Loucy (cell line): Measurements from ENCODE around the gene TELO2.

ENCODE experiments used
- H2AFZ ChIP-seq: fragments of 200-600 bp; sonication (generic); 2 replicates; pipeline ENCODE4 v1.6.0; 2016; ENCODE audit warnings: antibody characterized with exemption, mild to moderate bottlenecking, low read length, moderate library complexity
- H3F3A ChIP-seq: fragments of 200-600 bp; 2 replicates; pipeline ENCODE4 v1.6.0; 2016; ENCODE audit warnings: antibody characterized with exemption, low read depth, mild to moderate bottlenecking
- H3K27me3 ChIP-seq: fragments of 200-600 bp; sonication (generic); 2 replicates; pipeline ENCODE4 v1.6.1; 2014; ENCODE audit warnings: low read length, mild to moderate bottlenecking; ENCODE audit not compliant: insufficient read depth, poor library complexity, severe bottlenecking
- H3K36me3 ChIP-seq: fragments of 200-600 bp; sonication (generic); 2 replicates; pipeline ENCODE4 v1.6.1; 2016; ENCODE audit warnings: low read length; ENCODE audit not compliant: insufficient read depth
- H3K4me1 ChIP-seq: fragments of 200-600 bp; sonication (generic); 2 replicates; pipeline ENCODE4 v1.5.1; 2014; ENCODE audit warnings: low read length, mild to moderate bottlenecking; ENCODE audit not compliant: insufficient read depth, poor library complexity, severe bottlenecking
- H3K4me2 ChIP-seq: fragments of 200-600 bp; sonication (generic); 2 replicates; pipeline ENCODE4 v1.6.0; 2014; ENCODE audit warnings: antibody characterized with exemption, low read length, low read depth, mild to moderate bottlenecking; ENCODE audit not compliant: poor library complexity, severe bottlenecking
- H3K4me3 ChIP-seq: fragments of 200-600 bp; sonication (generic); 2 replicates; pipeline ENCODE4 v1.5.1; 2014; ENCODE audit warnings: low read length, mild to moderate bottlenecking, mixed read lengths; ENCODE audit not compliant: poor library complexity, severe bottlenecking
- H3K79me2 ChIP-seq: fragments of 200-600 bp; sonication (generic); 2 replicates; pipeline ENCODE4 v1.6.1; 2014; ENCODE audit warnings: low read length; ENCODE audit not compliant: insufficient read depth
- H3K9ac ChIP-seq: fragments of 200-600 bp; sonication (generic); 2 replicates; pipeline ENCODE4 v1.6.0; 2014; ENCODE audit warnings: mild to moderate bottlenecking, low read depth, low read length, moderate library complexity; ENCODE audit not compliant: poor library complexity, severe bottlenecking
- H3K9me2 ChIP-seq: fragments of 200-600 bp; sonication (generic); replicated peaks from 2 replicates; pipeline ENCODE4 v1.6.1; 2016; ENCODE audit warnings: low read depth, low read length, mixed read lengths
- H3K9me3 ChIP-seq: fragments of 200-600 bp; sonication (generic); 2 replicates; pipeline ENCODE4 v1.6.1; 2014; ENCODE audit warnings: mild to moderate bottlenecking, antibody characterized with exemption, low read length, low read depth; ENCODE audit not compliant: insufficient read depth
- H4K20me1 ChIP-seq: fragments of 200-600 bp; sonication (generic); 2 replicates; pipeline ENCODE4 v1.6.0; 2014; ENCODE audit warnings: antibody characterized with exemption, low read length, mild to moderate bottlenecking; ENCODE audit not compliant: insufficient read depth, poor library complexity, severe bottlenecking
- CTCF ChIP-seq: fragments of 200-600 bp; sonication (generic); conservative IDR thresholded peaks from 2 replicates; pipeline ENCODE4 v1.5.1; 2014; ENCODE audit warnings: mild to moderate bottlenecking, antibody characterized with exemption, low read length
- EZH2phosphoT487 ChIP-seq: fragments of 200-600 bp; IDR thresholded peaks from 2 replicates; pipeline ENCODE4 v1.6.1; 2018; ENCODE audit warnings: antibody characterized with exemption, mild to moderate bottlenecking, moderate library complexity, borderline replicate concordance

The TELO2 gene

GRCh38 chr16:1450218-1450617 is 42.9 kb upstream of the TELO2 start:
- Histone ChIP-seq H3F3A (no peaks in the 10 kb centered on the region), H3K36me3 (no peaks in the 10 kb centered on the region), H4K20me1 (no peaks in the 10 kb centered on the region), H3K79me2 (no peaks in the 10 kb centered on the region), H3K9me3 (no peaks in the 10 kb centered on the region), H3K27me3 (no peaks in the 10 kb centered on the region), H2AFZ (no peak overlapping the region), H3K4me2 (no peak overlapping the region), H3K4me3 (no peak overlapping the region), H3K9me2 (no peaks in the 10 kb centered on the region), H3K9ac (no peak overlapping the region), H3K4me1 (no peaks in the 10 kb centered on the region)
- TF ChIP-seq EZH2phosphoT487 (no peak), CTCF (no peak)

GRCh38 chr16:1450841-1451240 is 42.3 kb upstream of the TELO2 start:
- H3K27me3 ChIP-seq: no peaks in the 10 kb centered on the region
- H3K4me2 ChIP-seq: no peak overlapping the region
- no peaks in the 10 kb centered on the region for H3F3A ChIP-seq
- no peaks in the 10 kb centered on the region for H3K4me1 ChIP-seq
- no peaks in the 10 kb centered on the region for H3K36me3 ChIP-seq
- H3K9me3 ChIP-seq: no peaks in the 10 kb centered on the region
- no peak overlapping the region for H2AFZ ChIP-seq
- H3K4me3 ChIP-seq: no peak overlapping the region
- H4K20me1 ChIP-seq: no peaks in the 10 kb centered on the region
- H3K9ac ChIP-seq: no peak overlapping the region
- no peaks in the 10 kb centered on the region for H3K9me2 ChIP-seq
- no peak for TF ChIP-seq EZH2phosphoT487
- no peak for TF ChIP-seq CTCF
- no peaks in the 10 kb centered on the region for H3K79me2 ChIP-seq

DNA sequence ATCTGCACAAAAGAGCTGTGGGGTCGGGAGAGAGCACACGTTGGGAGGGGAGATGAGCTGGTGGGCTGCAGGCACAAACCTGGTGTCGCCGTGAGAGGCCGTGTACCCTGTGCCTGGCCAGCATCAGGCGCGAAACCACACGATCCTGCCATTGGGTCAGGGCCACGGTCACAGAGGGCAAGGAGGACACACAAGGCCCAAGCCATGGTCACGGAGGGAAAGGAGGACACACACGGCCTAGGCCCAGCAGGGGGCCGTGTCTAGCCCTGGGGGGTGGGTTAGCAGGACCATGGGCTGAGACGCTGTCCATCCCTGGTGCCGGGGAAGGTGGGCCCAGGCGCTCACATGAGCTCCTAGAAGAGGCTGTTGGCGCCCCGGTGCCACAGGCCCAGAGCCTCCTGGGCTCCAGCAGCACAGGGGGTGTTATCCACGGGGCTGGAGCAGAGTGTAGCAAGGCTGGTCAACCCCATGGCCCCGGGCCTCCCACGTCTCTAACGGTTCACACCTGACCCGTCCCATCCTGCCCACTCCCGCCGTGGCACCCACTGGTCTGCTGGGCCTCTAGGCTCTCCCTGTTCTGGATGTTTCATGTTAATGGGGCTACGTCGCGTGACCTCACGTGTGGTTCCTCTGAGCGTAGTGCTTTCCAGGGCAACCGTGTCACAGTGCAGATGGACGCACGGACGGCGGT is 41.3 kb upstream of the TELO2 start:
- Histone ChIP-seq H2AFZ (no peak overlapping the region), H3K4me3 (no peak overlapping the region), H3F3A (no peaks in the 10 kb centered on the region), H3K79me2 (no peaks in the 10 kb centered on the region), H3K9me2 (no peaks in the 10 kb centered on the region), H3K9me3 (no peaks in the 10 kb centered on the region), H3K27me3 (no peaks in the 10 kb centered on the region), H3K9ac (no peak overlapping the region), H3K4me2 (no peak overlapping the region), H3K4me1 (no peaks in the 10 kb centered on the region), H4K20me1 (no peaks in the 10 kb centered on the region), H3K36me3 (no peaks in the 10 kb centered on the region)
- TF ChIP-seq CTCF (no peak), EZH2phosphoT487 (no peak)
